Stimulated activated CD4-positive, alpha-beta T cell treated with anti-CD3 and anti-CD28 coated beads, TNF-alpha, amount 100 ng/mL, for 1 hour (primary cell): ENCODE measurements around the gene CCDC192.
"Not testable (repeated sequence)": the region's sequence is repeated elsewhere in the genome, so short reads cannot be mapped to it uniquely, and the experiment has no call there.

Source experiments
- DNase-seq, 3 donors: peaks; one replicate each; pipeline ENCODE4 v3.0.0-alpha.2; 2020; ENCODE audit warnings: low read depth in 3 of 3, low spot score in 1 of 3

CCDC192 gene

DNA sequence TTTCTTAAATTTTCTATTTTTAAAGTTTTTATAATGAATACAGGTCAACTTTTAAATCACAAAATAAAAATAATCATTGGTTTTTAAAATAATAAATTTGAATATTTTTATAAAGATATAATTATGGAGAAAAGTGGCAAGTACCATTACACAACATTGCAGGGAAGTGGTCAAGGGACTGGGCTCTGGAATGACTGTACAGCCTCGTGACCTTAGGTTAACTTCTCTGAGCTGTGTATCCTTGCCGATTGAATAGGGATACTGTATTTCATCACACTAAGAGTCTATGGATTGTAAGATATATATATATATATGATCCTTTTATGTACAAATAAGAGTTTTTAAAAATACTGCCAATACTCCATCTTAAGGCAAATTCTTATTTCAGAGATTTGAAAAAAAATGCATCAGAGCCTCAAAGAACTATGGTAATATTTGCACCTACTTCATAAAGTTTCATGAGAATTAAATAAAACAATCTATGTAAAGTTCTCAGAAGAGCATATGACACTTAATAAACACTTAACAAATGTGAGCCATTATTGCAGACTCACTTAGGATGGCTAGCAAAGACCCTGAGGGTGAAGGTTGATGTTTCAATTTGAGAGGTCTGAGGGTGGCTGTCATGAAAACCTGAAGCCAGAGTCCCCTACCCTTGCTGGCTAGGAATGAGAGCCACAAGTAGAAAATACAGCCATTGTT is 136.5 kb downstream of the CCDC192 start:
- DNase-seq: no peak

GRCh38 chr5:127840198-127840524 is 137.0 kb downstream of the CCDC192 start:
- no peak for DNase-seq

DNA sequence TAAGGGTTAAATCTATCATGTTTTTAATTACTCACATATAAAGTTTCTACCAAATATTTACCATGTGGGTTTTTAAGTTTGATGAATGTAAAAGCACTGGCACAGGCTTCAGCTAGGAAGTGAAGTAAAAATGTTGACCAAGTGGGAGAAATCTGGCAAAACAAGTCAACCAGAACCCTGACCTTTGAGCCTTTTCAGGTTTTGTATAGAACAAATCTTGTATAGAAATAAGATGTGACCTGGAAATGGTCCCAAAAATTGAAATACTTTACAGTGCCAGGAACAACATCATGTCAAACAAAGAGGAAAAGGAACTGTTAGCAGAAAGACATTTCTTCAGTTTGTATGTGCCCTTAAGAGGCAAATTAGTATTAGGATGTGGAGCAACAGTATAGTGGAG is 137.6 kb downstream of the CCDC192 start:
- DNase-seq: no peak

DNA sequence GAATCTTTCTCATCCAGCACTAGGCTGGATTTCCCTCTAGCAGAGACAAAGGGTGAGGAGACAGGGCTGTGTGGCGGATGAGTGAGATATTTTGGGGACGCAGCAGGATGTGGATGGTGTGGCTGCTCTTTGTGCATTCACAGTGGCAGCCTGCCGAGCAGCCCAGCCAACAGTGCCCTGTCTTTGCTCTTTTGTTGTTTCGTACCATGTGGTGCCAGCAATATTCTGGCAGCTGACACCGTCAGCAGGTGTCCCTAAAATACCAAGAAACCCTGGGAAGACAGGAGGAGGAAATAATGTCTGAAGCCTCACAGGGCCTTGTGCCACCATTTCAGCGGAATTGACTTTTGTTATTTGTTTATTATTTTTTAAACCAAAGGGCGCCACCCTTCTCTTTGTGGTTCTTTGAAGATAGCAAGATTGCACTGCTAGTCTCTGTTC is 141.4 kb downstream of the CCDC192 start:
- no peak for DNase-seq

DNA sequence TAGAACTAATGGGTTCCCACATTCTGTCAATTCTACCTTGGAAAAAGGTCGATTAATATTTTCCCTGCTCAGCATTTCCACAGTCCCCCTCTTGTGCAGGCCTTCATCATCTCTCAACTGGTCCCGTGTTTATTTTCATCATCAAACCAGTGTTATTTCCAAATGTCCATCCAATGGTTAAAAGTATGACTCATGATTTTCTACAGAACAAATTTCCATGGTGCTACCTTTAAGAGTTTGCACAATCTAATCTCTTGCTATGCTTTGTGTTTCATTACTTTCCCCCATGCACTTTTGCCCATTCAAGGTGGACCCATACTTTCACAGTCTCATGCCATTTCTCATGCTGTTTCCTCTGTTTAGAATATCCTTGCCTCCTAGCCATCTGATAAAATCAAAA is 143.7 kb downstream of the CCDC192 start:
- no peak for DNase-seq

GRCh38 chr5:127847641-127848040 is 144.4 kb downstream of the CCDC192 start:
- not testable (repeated sequence) for DNase-seq

DNA sequence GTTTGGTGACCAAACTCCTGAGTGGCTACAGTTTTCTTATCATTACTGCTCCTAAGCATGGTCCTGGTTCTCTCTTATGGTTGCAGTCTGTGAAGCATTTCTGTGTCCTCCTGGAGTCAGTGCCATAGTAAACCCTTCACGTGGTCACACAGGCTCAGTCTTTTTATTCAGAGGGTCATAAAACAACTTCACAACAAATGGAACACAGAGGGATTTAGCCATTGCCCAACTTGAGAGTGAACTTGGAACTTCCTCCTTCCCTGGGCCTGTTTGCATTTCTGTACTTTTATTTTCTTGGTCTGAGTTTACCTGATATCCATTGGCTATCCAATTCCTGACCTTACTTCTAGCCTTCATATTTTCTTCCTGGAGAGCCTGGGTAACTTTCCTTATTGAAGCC is 144.9 kb downstream of the CCDC192 start:
- no peak for DNase-seq

DNA sequence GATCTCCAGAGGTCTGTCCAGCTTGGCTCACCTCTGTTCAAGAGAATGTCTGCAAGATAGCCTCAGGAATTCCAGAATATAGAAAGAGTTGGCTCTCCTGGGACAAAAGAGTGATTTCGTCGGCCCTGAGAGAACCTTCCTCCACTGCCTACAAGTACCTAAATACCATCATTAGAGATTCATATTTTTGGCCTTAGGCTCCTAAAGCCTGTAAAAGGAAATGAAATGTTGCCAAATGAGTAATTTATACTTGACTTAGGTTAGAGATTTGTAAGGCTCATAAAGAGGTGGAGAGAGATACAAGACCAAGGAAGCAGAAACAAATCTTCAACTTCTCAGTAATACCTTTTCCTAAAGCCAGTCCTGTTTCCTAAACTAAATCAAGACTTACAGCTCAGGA is 146.2 kb downstream of the CCDC192 start:
- no peak for DNase-seq

DNA sequence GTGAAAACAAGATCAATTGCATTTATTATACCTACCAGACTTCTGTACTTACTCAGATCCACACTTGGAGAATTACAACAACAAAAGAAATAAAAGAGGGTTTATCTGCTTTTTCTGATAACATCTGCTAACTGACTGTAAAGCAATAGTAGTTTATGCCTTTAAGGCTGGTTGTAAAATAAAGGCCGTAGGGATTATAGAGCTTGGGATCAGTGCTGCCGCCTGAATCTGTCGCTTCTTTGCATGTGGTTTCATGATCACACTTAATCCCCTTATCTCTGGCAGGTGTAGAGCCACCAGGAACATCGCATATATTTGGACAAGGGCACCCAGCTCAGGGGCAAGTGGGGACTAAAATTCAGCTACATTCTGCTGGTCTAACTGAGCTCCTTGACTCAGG is 146.7 kb downstream of the CCDC192 start:
- no peak for DNase-seq

- no peak for DNase-seq
These were observed 148.8 kb downstream of the CCDC192 start for GRCh38 chr5:127851964-127852363.

DNA sequence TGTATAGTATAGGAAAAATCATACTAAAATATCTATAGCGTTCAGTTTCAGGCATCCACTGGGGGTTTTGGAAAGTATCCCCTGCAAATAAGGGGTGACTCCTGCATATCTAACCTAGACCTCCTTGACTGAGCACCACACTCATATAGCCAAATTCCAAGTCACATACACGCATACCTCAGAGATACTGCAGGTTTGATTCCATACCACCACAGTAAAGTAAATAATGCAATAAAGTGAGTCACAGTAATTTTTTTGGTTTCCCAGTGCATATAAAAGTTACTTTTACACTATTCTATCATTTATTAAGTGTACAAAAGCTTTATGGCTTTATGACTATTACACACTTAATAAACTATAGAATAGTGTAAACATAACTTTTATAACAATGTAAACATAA is 151.3 kb downstream of the CCDC192 start:
- DNase-seq: no peak

GRCh38 chr5:127856292-127856691 is 153.1 kb downstream of the CCDC192 start:
- DNase-seq: no peak

GRCh38 chr5:127858116-127858784 is 155.1 kb downstream of the CCDC192 start:
- no peak for DNase-seq

GRCh38 chr5:127860291-127860690 is 157.1 kb downstream of the CCDC192 start:
- DNase-seq: no peak

DNA sequence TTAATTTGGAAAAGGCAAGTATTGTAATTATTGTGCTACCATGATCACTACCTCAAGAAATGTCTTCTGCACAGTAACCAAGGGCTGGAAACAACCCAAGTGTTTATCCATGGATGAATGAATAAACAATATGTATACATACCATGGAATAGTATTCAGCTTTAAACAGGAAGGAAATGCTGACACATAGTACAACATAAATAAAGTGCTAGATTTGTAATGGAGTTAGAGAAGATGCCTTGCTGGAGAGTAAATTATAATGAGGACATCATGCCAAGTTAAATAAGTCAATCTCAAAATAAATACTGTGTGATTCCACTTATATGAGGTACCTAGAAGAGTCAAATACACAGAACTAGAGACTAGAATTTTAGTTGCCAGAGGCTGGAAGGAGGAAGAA is 160.0 kb downstream of the CCDC192 start:
- DNase-seq: no peak

DNA sequence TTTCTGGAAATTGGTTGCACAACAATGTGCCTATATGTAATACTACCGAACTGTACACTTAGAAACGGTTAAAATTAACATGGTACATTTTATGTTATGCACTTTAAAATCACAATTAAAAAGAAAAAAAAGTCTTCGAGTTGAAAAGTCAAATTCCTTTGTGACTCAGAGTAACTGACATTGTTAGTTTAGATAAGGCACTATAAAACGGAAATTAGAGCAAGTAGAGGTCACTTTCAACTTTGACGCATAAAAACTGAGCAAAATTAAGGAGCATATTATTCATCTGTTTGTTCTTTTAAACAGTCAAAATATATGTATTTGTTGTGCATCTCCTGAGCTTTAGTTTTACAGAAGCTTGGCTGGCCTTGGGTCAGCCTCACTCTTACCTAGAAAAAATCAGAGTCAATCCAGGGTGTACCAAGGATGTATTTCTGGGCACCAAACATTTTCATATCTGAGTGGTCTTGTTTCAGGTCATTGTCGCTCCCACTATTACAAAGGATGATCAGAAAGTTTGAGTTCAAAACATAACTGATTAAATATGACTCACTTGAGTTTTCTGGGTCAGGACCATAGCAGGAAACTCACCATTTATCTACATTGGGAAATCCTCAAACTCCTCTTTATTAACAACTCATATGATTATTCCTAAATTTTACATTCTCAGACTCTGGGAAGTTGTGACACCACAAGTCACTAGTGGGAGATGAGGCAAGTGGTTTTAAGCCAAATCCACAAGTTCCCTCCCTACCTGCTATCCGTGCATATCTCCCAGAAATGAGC is 160.6 kb downstream of the CCDC192 start:
- DNase-seq: no peak

DNA sequence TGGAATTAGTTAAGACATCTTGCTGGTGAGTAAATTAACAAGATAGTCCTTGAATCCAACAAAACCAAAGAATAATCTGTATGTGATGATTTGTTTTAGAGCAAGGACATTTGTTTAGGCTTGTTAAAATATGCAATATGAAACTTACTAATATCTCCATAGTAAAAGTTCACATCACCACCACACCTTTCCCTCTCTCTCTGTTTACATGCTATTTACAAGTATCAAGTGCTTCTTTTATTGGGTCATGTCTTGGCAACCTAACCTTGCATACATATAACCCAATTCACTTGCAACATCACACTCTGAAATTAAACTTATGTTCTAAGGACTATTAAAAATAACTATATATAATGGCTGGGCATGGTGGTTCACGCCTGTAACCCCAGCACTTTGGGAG is 161.3 kb downstream of the CCDC192 start:
- DNase-seq: no peak

DNA sequence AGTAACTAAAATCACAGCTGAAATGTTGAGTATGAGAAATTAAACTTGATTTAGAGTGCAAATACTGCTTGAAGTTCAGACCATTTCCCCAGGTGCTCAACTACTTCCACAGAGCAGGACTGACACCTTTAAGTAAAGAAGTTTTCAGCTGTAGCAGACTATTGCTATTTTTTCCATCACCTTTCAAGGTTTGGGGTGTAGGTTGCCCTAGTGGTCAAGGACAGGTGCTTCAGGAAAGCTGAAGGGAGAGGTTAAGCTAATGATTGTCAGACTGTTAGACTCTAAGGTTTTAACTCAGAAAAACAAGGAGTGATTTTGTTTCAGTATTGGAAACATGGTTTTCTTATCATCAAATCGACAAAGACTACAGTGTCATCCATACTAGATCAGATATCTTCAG is 162.1 kb downstream of the CCDC192 start:
- no peak for DNase-seq

GRCh38 chr5:127867022-127867783 is 164.0 kb downstream of the CCDC192 start:
- no peak for DNase-seq

DNA sequence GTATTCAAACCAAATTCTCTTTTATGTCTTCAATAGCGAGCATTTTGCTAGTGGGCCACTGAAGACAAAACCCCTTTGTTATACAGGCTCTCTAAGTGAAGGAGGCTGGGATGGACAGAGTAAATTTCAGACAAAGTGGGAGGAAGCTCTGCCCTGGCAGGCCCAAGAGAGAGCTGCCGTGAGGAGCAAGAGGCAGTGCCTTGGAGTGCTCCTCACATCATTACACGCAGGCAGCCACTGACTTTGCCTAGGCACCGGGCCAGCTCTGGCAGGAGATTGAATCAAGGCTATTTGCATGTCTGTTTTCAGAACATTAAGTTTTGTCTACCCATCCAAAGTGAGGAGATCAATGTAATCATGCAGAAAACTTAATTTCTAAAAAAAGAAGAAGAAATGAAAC is 167.7 kb downstream of the CCDC192 start:
- DNase-seq: no peak

DNA sequence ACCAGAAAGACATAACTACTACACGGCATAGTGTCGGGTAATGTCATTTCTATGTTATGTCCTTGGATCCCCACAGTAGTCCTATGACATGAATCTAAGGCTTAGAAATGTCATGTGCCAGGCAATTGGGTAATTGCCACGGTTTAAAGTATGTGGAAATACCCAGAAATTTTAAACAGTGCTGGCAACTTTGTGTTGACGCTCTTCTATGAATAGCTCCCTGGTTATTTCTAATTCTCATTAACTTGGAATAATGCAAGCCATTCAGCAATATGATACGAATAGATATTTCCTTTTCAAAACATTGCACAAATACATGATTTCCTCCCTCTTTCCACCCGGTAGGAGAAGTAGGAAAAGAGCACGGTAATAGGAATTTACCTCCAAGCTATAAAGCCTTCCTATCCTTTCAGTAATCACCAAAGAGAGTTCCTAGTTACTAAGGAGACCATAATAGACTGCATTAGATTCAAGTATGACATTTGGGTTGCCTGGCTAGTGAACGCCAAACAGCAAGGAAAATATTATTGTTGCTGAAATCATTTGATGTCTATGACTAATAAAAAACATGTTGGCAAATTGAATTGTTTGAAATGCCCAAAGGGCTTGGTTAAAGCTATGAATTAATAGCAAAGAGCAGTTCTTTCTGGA is 168.4 kb downstream of the CCDC192 start:
- no peak for DNase-seq
